Mesothelial cell of epicardium (in vitro differentiated cells): ENCODE data around the gene OCSTAMP. TPM values are rescaled to one million over a fixed set of nuclear protein-coding genes. Genes with fewer than 3 reads are reported as not detected.

Experiments used
- DNase-seq, 2 experiments: peaks; one replicate each; pipeline ENCODE4 v3.0.0; 2021; ENCODE audit warnings: low spot score in 2 of 2; ENCODE audit not compliant: unreplicated experiment in 2 of 2
- H3K27ac Mint-ChIP-seq: 2 replicates; pipeline ENCODE4 v1.8.0; 2021; ENCODE audit warnings: mixed read lengths
- H3K27me3 Mint-ChIP-seq: 2 replicates; pipeline ENCODE4 v1.8.0; 2021; ENCODE audit warnings: low read depth, mixed read lengths
- H3K36me3 Mint-ChIP-seq: 2 replicates; pipeline ENCODE4 v1.8.0; 2021; ENCODE audit warnings: mixed read lengths
- H3K4me1 Mint-ChIP-seq: 2 replicates; pipeline ENCODE4 v1.8.0; 2021; ENCODE audit warnings: mixed read lengths
- H3K4me3 Mint-ChIP-seq: 2 replicates; pipeline ENCODE4 v1.8.0; 2021; ENCODE audit warnings: mild to moderate bottlenecking, moderate library complexity, mixed read lengths
- H3K9me3 Mint-ChIP-seq: 2 replicates; pipeline ENCODE4 v1.8.0; 2021; ENCODE audit warnings: mixed read lengths
- total RNA-seq: library from RNA; stranded (reverse); gene quantifications from 3 replicates; pipeline ENCODE4 v1.2.1, GENCODE V29; 2021
- TF ChIP-seq, protein P1 (sequence below): fragments of 200-600 bp; sonication (generic); IDR thresholded peaks from one replicate; pipeline ENCODE4 v1.5.0; 2021; ENCODE audit warnings: antibody characterized with exemption; ENCODE audit not compliant: unreplicated experiment

The OCSTAMP gene
- total RNA-seq, 1 donor from 2014 or later, result not detected

DNA sequence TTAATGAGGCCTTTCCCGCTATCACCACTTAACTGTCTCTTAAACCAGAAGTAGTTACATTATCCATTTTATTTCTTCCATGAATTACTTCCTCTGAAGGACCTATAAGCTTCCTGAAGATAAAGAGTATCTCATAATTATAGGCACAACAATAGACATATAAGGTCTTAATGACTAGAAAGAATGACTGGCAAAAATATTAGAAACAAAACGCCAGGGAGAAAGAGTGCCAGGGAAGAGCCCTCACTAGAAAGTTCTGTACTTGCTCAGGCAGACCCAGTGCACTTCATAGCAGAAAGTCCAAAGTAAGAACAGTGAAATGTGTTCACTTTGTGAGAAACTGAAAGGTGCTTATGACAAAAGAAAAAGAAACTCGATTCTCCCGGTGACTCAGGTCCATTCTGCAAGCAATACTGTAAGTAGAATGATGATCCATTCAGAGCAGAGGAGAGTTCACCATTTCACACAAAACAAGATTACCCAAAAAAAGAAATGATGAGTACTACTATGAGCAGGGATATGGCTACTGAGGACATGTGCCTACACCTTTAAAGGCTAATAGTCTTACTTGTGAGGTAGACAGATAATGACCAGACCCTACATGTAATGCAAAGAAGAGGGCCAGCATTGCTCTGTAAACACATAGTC, 42.6 kb downstream of the OCSTAMP start:
- Mint-ChIP-seq H3K36me3 (peaks cover 64% of the 10 kb centered on the region), H3K27ac (no peak overlapping the region), H3K27me3 (no peaks in the 10 kb centered on the region), H3K9me3 (peaks cover 67% of the 10 kb centered on the region), H3K4me1 (peaks cover 7% of the 10 kb centered on the region), H3K4me3 (no peak overlapping the region)
- TF ChIP-seq, protein P1, sequence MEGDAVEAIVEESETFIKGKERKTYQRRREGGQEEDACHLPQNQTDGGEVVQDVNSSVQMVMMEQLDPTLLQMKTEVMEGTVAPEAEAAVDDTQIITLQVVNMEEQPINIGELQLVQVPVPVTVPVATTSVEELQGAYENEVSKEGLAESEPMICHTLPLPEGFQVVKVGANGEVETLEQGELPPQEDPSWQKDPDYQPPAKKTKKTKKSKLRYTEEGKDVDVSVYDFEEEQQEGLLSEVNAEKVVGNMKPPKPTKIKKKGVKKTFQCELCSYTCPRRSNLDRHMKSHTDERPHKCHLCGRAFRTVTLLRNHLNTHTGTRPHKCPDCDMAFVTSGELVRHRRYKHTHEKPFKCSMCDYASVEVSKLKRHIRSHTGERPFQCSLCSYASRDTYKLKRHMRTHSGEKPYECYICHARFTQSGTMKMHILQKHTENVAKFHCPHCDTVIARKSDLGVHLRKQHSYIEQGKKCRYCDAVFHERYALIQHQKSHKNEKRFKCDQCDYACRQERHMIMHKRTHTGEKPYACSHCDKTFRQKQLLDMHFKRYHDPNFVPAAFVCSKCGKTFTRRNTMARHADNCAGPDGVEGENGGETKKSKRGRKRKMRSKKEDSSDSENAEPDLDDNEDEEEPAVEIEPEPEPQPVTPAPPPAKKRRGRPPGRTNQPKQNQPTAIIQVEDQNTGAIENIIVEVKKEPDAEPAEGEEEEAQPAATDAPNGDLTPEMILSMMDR, result no peak
- DNase-seq, result no peak

DNA sequence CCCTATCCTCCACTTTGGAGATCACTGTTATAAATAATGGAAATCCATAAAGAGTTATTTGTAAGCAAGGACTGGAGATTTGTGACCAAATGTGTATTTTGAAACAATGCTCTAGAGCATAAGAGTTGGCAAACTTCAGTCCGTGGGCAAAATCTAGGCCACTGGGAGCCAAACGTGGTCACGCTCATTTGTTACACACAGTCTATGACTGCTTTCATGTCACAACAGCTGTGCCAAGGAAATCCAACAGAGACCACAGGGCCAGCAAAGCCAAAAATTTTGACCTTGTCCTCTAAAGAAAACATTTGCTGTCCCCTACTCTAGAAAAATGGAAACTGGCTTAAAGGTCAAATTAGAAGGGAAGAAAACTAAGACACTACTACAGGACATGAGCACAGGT, 44.9 kb downstream of the OCSTAMP start:
- TF ChIP-seq, protein P1, result no peak
- Mint-ChIP-seq H3K4me1 (no peaks in the 10 kb centered on the region), H3K36me3 (peaks cover 73% of the 10 kb centered on the region), H3K9me3 (peaks cover 77% of the 10 kb centered on the region), H3K27me3 (no peaks in the 10 kb centered on the region), H3K4me3 (no peak overlapping the region), H3K27ac (no peak overlapping the region)
- DNase-seq, result no peak

DNA sequence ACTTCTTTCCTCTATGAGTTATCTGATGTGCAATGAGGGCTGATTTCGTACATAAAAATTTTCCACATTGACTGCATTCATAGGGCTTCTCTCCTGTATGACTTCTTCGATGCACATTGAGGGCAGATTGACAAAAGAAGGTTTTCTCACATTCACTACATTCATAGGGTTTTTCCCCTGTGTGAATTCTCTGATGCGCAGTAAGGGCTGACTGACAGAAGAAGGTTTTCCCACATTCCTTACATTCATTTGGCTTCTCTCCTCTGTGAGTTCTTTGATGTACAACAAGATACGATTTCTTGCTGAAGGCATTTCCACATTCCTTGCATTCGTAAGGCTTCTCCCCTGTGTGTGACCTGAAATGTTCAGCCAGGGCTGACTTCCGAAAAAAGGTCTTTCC, 48.5 kb downstream of the OCSTAMP start:
- H3K4me1 Mint-ChIP-seq, result no peaks in the 10 kb centered on the region
- TF ChIP-seq, protein P1, result no peak
- H3K27me3 Mint-ChIP-seq, result no peaks in the 10 kb centered on the region
- H3K36me3 Mint-ChIP-seq, result peaks cover 82% of the 10 kb centered on the region
- no peak overlapping the region for H3K27ac Mint-ChIP-seq
- peaks cover 84% of the 10 kb centered on the region for H3K9me3 Mint-ChIP-seq
- H3K4me3 Mint-ChIP-seq, result no peak overlapping the region
- DNase-seq, result no peak

DNA sequence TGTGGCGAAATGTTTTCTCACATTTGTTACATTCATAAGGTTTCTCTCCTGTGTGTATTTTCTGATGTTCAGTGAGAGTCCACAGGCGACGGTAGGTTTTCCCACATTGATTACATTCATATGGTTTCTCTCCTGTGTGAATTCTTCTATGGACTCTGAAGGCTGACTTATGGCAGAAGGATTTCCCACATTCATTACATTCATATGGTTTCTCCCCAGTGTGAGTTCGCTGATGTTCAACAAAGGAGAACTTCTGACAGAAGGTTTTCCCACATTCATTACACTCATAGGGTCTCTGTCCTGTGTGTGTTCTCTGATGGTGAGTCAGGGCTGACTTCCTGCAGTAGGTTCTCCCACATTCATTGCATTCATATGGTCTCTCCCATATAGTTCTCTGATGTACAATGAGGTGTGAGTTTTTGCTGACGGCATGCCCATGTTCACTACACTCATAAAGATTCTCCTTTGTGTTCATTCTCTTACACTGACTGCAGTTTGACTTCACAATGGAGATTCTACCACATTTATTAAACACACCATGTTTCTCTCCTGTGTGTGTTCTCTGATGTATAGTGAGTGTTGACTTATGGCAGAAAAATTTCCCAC, 49.0 kb downstream of the OCSTAMP start:
- Mint-ChIP-seq H3K27me3 (no peaks in the 10 kb centered on the region), H3K36me3 (peaks cover 86% of the 10 kb centered on the region), H3K4me3 (no peak overlapping the region), H3K27ac (no peak overlapping the region), H3K9me3 (peaks cover 87% of the 10 kb centered on the region), H3K4me1 (no peaks in the 10 kb centered on the region)
- no peak for DNase-seq
- TF ChIP-seq, protein P1, result no peak

DNA sequence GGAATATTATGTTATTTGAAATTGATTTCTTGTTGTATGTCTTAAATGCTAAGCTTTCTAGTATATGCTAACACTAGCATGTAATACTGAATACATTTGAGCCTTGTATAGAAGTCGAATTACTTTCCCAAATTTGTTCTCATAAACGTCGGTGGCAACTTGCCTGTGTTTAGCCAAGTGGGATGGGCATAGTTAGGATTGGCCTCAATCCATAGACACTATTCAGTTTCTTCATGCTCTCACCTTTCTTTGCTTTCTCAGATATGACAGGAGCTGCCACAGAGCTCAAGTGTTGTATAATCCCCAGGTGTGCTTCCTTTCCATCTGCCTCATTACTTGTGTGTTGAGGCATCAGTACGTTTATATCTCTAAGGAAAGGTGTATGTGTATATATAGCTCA, 56.4 kb downstream of the OCSTAMP start:
- H3K9me3 Mint-ChIP-seq, result peaks cover 40% of the 10 kb centered on the region
- no peaks in the 10 kb centered on the region for H3K27me3 Mint-ChIP-seq
- no peak overlapping the region for H3K4me3 Mint-ChIP-seq

More for the DNA sequence above, 56.4 kb downstream of the OCSTAMP start:
- DNase-seq, result no peak
- TF ChIP-seq, protein P1, result no peak
- no peaks in the 10 kb centered on the region for H3K4me1 Mint-ChIP-seq
- H3K36me3 Mint-ChIP-seq, result peaks cover 45% of the 10 kb centered on the region
- no peak overlapping the region for H3K27ac Mint-ChIP-seq
